ENCODE data around the gene ZNF830. TPM values are rescaled to one million over a fixed set of nuclear protein-coding genes. Genes with fewer than 3 reads are reported as not detected.
A peak's percentile ranks its signal among the peaks of the same experiment; 100 is the strongest.

The ZNF830 gene
- total and polyA plus RNA-seq, 9 of the 15 experiments (the other 6 are each of a cell fraction or from before 2014, with no cell fraction given): 13.1 to 28.7 (median 21.7) TPM

- peak; percentile 89 for TF ChIP-seq TEAD4 (IDR thresholded peaks at IDR 0.05; ENCODE audit: low read length)
- TF ChIP-seq TEAD4 (CRISPR knock-in tag; IDR thresholded peaks at IDR 0.05; ENCODE audit: borderline replicate concordance): no peak
- no peak for TF ChIP-seq ZNF512 (tag; IDR thresholded peaks at IDR 0.05)
- peak; percentile 93 for TF ChIP-seq ATF7 (IDR thresholded peaks at IDR 0.05)
- peak; percentile 58; the same call in 1 of the 2 replicates for TF ChIP-seq MBD2 (IDR thresholded peaks at IDR 0.05; ENCODE audit: borderline replicate concordance, low read depth)
- peak; percentile 80; the same call in 1 of the 2 replicates for TF ChIP-seq NCOA1 (IDR thresholded peaks at IDR 0.05; ENCODE audit: low read depth)
- TF ChIP-seq CREBBP (IDR thresholded peaks at IDR 0.05; ENCODE audit: low read depth, low read length): no peak
- TF ChIP-seq ZNF316 (IDR thresholded peaks at IDR 0.05): peak; percentile 77
- TF ChIP-seq RCOR1 (IDR thresholded peaks at IDR 0.05; ENCODE audit: borderline replicate concordance in 1 of 2, low read depth in 2 of 2, low read length in 2 of 2): peak in 1 of 2 experiments; percentile 85; a peak in 2 of 4 replicates
- TF ChIP-seq GTF3C2 (IDR thresholded peaks at IDR 0.05; ENCODE audit: borderline replicate concordance, extremely low read depth, insufficient read length): no peak
- TF ChIP-seq ZNF766 (CRISPR knock-in tag; conservative IDR thresholded peaks at IDR 0.05): peak; percentile 84
- TF ChIP-seq ZFP30 (CRISPR knock-in tag; IDR thresholded peaks at IDR 0.05; ENCODE audit: borderline replicate concordance): no peak
- peak; percentile 70; the same call in 1 of the 2 replicates for TF ChIP-seq POLR2AphosphoS5 (IDR thresholded peaks at IDR 0.05; ENCODE audit: control insufficient read depth, insufficient read depth, low read depth, low read length)
- TF ChIP-seq C11orf30 (IDR thresholded peaks at IDR 0.05; ENCODE audit: low read depth): peak; percentile 73
- no peak for TF ChIP-seq HDAC6 (IDR thresholded peaks at IDR 0.05; ENCODE audit: low read depth, low read length)
- TF ChIP-seq DMBX1 (CRISPR knock-in tag; IDR thresholded peaks at IDR 0.05; ENCODE audit: borderline replicate concordance): no peak
- peak; percentile 85 for TF ChIP-seq DPF2 (IDR thresholded peaks at IDR 0.05)
- TF ChIP-seq BHLHE40 (IDR thresholded peaks at IDR 0.05; ENCODE audit: low read length): peak; percentile 7; the same call in 1 of the 2 replicates
- no peak for TF ChIP-seq U2AF1 (optimal IDR thresholded peaks at IDR 0.05; ENCODE audit: low read depth, low read length)
- TF ChIP-seq ARID3A (IDR thresholded peaks at IDR 0.05; ENCODE audit: borderline replicate concordance, low read depth, low read length): peak; percentile 90; the same call in 1 of the 2 replicates
- no peak for TF ChIP-seq SP2 (IDR thresholded peaks at IDR 0.05; ENCODE audit: extremely low read depth, low read depth, low read length, poor library complexity, severe bottlenecking)
- 0 out of 4 replicates have a peak, but pooled peaks of 1 of the 2 experiments have one; percentile 19 for TF ChIP-seq TRIM24 (IDR thresholded peaks at IDR 0.05)
Observed at GRCh38 chr17:34981538-34982241, 20.4 kb downstream of the ZNF830 start (continued).

Measured in K562 (cell line).